Effector memory CD8-positive, alpha-beta T cell (primary cell): ENCODE measurements around the gene PHLDB2.
"Not testable (repeated sequence)": the region's sequence is repeated elsewhere in the genome, so short reads cannot be mapped to it uniquely, and the experiment has no call there.

Source experiments
- ATAC-seq: fragments of 150-1000 bp; cut with Tn5 transposase; replicated peaks from 2 replicates; pipeline ENCODE4 v1.10.0; 2021; ENCODE audit warnings: mild to moderate bottlenecking, moderate library complexity
- DNase-seq, 3 experiments: peaks; one replicate each; pipeline ENCODE4 v3.0.0; 2021
- H3K27ac Mint-ChIP-seq, 2 donors: one replicate each; pipeline ENCODE4 v1.8.0; 2022; ENCODE audit warnings: mild to moderate bottlenecking in 2 of 2, mixed read lengths in 2 of 2, moderate library complexity in 2 of 2
- H3K27me3 Mint-ChIP-seq, 2 donors: one replicate each; pipeline ENCODE4 v1.8.0; 2022; ENCODE audit warnings: mixed read lengths in 2 of 2
- H3K36me3 Mint-ChIP-seq: one replicate; pipeline ENCODE4 v1.8.0; 2022; ENCODE audit warnings: mild to moderate bottlenecking, moderate library complexity, mixed read lengths; ENCODE audit not compliant: insufficient read depth
- H3K4me1 Mint-ChIP-seq, 2 donors: one replicate each; pipeline ENCODE4 v1.8.0; 2022; ENCODE audit warnings: low read depth in 2 of 2, mixed read lengths in 2 of 2
- H3K4me3 Mint-ChIP-seq, 2 donors: one replicate each; pipeline ENCODE4 v1.8.0; 2022; ENCODE audit warnings: mild to moderate bottlenecking in 2 of 2, mixed read lengths in 2 of 2, moderate library complexity in 2 of 2
- H3K9me3 Mint-ChIP-seq, 2 donors: one replicate each; pipeline ENCODE4 v1.8.0; 2022; ENCODE audit warnings: mixed read lengths in 2 of 2
- total RNA-seq, 9 experiments: gene quantifications; one replicate each; lab custom pipeline; 2026; lab: John Stamatoyannopoulos, UW

The PHLDB2 gene
- total RNA-seq, result 1.2 to 57.7 (median 21.7) reads per million in 9 experiments

DNA sequence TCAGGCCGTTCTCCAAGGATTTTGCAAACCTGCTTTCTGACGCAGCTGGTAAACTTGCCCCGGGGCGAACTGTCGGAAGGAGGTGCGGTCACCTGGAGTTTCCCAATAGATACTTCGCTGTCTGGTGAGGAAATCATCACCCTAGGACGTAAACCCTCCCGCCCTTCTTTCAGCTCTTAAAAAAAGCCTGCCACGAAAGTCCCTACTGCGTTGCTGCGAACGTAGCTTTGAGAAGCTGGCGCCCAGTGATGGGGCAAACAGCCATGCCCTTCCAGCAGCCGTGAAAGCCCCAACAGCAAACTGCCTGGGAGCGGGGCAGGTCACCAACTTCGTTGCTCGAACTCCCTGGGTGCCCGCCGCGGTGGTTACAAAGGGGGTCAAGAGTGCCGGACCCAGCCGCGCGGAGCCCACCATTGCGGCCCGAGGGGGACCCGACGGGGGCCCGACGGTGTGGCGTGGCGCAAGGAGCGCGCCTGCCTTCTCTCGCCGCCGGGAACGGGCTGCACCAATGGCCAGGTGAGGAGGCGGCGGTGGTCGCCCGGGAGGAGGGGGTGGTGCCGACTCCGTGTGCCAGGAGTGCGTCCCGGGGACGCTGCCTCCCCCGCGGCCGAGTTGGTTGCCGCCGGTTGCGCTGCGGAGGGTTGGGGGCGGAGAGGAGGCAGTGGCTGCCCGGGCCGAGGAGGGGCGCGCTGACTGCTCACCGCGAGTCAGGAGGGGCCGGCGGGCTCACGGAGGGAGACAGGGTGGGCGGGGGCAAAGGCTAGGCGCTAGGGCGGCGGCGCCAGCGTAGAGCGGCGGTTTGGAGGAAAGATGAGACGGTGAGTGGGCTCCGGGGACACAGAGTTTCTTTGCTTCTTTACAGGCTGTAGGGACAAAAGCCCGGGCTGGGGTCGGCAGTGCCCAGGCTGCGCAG is at the start of gene PHLDB2:
PHLDB2 (plus strand) TSS at position 205 of the 913 bp plus-strand sequence. CDS start 24,813 bp downstream, outside the sequence.
- Mint-ChIP-seq H3K9me3 (no peaks in the 10 kb centered on the region), H3K27me3 (no peaks in the 10 kb centered on the region), H3K4me3 (peak within 1 kb of the TSS; percentile 96 to 99), H3K36me3 (peaks cover 30% of the 10 kb centered on the region), H3K4me1 (peaks cover 26 to 42% of the 10 kb centered on the region in 2 donors), H3K27ac (peak within 1 kb of the TSS; percentile 97 to 98)
- peak; percentile 65 to 70 (median 69) for DNase-seq
- peak; percentile 81 for ATAC-seq

DNA sequence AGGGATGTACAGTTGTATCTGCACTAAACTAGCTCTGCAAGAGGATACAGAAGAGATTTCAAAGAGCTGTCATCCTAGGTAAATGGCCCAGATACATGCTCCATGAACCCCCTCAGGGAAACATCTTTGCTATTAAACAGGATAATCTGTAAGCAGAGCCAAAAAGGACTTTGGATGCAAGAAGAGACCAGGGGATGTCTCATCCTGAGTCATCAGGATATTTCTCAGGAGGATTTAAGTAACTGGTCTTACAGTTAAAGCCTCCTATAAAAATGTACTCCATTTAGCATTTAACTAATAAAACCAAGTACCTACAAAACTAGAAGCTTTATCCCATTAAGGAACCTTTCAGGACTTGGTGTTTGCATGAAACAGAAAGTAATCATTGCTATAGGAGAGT is 48.2 kb upstream of the PHLDB2 start:
- ATAC-seq (no peak), DNase-seq (no peak)
- no peak overlapping the region for H3K4me3 Mint-ChIP-seq
- no peaks in the 10 kb centered on the region for H3K4me1 Mint-ChIP-seq
- H3K9me3 Mint-ChIP-seq, result no peaks in the 10 kb centered on the region
- no peak overlapping the region for H3K27ac Mint-ChIP-seq
- no peaks in the 10 kb centered on the region for H3K27me3 Mint-ChIP-seq
- no peaks in the 10 kb centered on the region for H3K36me3 Mint-ChIP-seq

DNA sequence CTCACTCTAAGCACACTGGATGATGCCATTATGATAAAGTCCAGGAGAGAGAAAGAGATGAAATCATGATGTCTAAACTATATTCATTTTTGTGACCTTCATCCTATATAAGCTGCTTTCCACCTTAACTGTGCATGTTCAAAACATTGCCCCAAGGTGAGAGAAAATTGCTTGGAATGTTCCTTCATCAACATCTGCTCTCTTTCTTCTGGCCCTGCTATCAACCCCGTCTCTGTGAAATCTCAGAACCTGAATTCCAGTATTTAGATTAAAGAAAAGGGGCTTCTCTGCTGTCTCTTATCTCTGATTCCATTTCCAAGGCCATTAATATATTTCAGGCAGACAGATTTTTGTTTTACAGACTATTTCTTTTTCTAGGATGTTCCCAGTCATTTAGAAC is 47.3 kb upstream of the PHLDB2 start:
- Mint-ChIP-seq H3K36me3 (no peaks in the 10 kb centered on the region), H3K4me3 (no peak overlapping the region), H3K9me3 (no peaks in the 10 kb centered on the region), H3K4me1 (no peaks in the 10 kb centered on the region), H3K27ac (no peak overlapping the region), H3K27me3 (no peaks in the 10 kb centered on the region)
- ATAC-seq (no peak), DNase-seq (no peak)

DNA sequence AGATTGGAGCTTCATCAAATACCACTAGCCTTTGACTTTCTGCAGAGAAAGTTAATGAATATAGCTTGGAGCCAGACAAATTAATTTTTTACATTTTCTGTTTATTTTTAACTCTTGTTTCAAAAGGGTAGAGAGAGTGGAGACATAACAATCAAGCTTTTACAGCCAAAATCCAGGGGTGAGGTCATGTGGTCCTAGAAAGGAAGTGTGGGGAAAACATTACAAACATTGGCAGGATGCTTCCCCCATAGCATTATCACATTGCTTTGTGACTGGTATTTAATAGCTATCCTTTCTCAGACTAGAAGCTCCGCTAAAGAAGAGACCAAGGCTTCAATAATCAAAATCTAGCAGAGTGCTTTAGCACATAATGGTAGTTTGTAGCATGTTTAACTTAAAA is 46.4 kb upstream of the PHLDB2 start:
- Mint-ChIP-seq H3K9me3 (no peaks in the 10 kb centered on the region), H3K27ac (no peak overlapping the region), H3K4me3 (no peak overlapping the region), H3K27me3 (no peaks in the 10 kb centered on the region), H3K4me1 (no peaks in the 10 kb centered on the region), H3K36me3 (no peaks in the 10 kb centered on the region)
- no peak for ATAC-seq
- DNase-seq, result no peak

DNA sequence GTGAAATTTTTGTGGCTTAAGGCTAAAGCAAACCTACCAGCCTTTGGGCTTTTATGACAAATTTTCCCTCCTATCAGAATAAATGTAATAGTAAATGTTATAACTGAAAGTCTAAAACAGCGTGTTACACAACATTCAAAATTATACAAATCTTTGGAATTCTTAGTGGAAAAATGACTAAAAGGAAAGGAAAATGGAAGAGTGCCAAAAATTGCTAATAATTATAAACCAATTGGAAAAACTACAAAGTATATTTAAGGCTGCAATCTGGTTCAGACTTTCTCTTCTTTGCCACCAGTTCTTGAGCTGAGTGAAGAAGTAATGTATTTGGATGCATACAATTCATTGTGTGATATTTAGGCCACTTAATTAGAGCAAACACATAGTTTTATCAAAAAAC is 45.6 kb upstream of the PHLDB2 start:
- Mint-ChIP-seq H3K4me1 (no peaks in the 10 kb centered on the region), H3K27ac (no peak overlapping the region), H3K4me3 (no peak overlapping the region), H3K27me3 (no peaks in the 10 kb centered on the region), H3K9me3 (no peaks in the 10 kb centered on the region), H3K36me3 (no peaks in the 10 kb centered on the region)
- ATAC-seq (no peak), DNase-seq (no peak)

DNA sequence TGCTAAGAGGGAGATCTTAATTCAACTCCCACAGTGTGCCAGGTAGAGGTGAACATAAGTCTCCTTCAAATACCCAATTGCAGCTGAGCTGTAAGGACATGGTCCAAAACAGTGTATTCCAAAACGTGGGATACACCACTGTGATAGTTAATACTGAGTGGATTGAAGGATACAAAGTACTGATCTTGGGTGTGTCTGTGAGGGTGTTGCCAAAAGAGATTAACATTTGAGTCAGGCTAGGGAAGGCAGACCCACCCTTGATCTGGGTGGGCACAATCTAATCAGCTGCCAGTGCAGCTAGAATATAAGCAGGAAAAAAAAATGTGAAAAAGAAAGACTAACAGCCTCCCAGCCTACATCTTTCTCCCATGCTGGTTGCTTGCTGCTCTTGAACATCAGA is 45.1 kb upstream of the PHLDB2 start:
- no peak overlapping the region for H3K4me3 Mint-ChIP-seq
- no peak for DNase-seq
- H3K4me1 Mint-ChIP-seq, result no peaks in the 10 kb centered on the region
- H3K27me3 Mint-ChIP-seq, result no peaks in the 10 kb centered on the region
- H3K36me3 Mint-ChIP-seq, result no peaks in the 10 kb centered on the region
- no peak for ATAC-seq
- H3K27ac Mint-ChIP-seq, result no peak overlapping the region
- H3K9me3 Mint-ChIP-seq, result no peaks in the 10 kb centered on the region

DNA sequence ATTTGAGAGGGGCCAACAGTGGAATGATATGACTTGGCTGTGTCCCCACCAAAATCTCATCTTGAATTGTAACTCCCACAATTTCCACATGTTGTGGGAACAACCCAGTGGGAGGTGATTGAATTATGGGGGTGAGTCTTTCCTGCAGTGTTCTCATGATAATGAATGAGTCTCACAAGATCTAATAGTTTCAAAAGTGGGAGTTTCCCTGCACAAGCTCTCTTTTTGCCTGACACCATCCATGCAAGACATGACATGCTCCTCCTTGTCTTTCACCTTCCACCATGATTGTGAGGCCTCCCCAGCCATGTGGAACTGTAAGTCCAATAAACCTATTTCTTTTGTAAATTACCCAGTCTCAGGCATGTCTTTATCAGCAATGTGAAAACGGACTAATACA is 42.3 kb upstream of the PHLDB2 start:
- not testable (repeated sequence) for H3K4me1 Mint-ChIP-seq, ATAC-seq, H3K27me3 Mint-ChIP-seq, H3K27ac Mint-ChIP-seq, H3K36me3 Mint-ChIP-seq, H3K9me3 Mint-ChIP-seq, H3K4me3 Mint-ChIP-seq, DNase-seq

DNA sequence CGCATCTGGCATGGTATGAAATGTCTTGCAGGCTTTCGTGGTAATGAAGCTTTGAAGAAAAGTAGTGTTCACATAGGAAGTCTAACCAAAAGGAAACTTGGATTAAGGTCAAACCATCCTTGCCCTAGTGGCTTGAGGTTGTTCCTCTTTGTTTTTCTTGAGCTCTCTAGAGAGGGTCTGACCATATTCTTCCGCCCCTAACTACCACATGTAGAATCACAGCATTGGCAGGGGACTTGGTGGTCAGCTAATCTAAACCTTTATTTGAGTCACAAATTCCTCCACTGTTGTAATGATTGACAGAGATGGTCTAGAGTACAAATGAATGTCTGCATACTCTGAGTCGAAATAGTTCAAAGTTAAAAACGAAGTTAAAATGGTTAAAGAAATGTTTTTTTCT is 39.1 kb upstream of the PHLDB2 start:
- ATAC-seq (no peak), DNase-seq (no peak)
- no peak overlapping the region for H3K4me3 Mint-ChIP-seq
- no peaks in the 10 kb centered on the region for H3K9me3 Mint-ChIP-seq
- H3K27me3 Mint-ChIP-seq, result no peaks in the 10 kb centered on the region
- no peaks in the 10 kb centered on the region for H3K4me1 Mint-ChIP-seq
- H3K36me3 Mint-ChIP-seq, result no peaks in the 10 kb centered on the region
- no peak overlapping the region for H3K27ac Mint-ChIP-seq

DNA sequence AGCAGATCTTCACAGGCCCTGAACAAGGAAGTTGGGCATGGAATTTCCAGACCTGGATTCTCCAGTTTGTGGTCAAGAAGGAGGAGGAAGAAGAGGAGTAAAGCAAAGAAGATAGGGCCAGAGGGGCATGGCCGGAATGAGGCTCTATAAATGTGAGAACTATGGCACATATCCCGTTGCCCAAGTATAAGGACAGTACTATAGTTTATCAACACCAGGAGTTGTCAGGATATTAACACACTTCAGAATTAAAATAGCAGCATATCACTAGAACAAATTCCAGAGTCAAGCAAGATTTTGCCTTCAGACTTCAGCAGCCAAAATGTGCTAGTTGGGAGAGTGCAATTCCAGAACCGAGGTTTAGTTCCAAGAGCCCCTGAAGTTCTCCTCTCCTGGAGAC is 38.4 kb upstream of the PHLDB2 start:
- no peaks in the 10 kb centered on the region for H3K36me3 Mint-ChIP-seq
- H3K27me3 Mint-ChIP-seq, result no peaks in the 10 kb centered on the region

DNA sequence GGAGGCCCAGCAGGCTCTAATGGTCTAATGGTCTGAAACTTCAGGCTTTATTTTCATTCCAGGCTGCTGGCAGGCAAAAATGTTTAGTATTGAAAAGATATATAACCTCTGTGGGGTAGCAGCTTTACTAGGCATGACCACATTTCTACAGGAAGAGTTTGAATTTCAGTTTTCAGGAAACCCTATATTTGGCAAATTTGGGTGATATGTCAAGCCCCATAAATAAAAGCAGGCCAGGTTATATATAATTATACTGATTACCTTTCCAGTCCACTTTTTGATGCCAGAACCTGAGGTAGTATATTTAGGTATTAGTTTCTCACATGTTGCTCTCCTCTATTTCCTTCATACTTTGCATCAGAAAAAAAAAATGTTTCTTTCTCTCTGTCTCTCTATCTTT is 37.2 kb upstream of the PHLDB2 start:
- ATAC-seq, result no peak
- DNase-seq, result no peak
- Mint-ChIP-seq H3K27me3 (no peaks in the 10 kb centered on the region), H3K9me3 (no peaks in the 10 kb centered on the region), H3K4me1 (peaks cover 0 to 3% of the 10 kb centered on the region in 2 donors), H3K4me3 (no peak overlapping the region), H3K36me3 (no peaks in the 10 kb centered on the region), H3K27ac (no peak overlapping the region)

More for the DNA sequence above, 38.4 kb upstream of the PHLDB2 start:
- DNase-seq (no peak), ATAC-seq (no peak)
- Mint-ChIP-seq H3K4me1 (no peaks in the 10 kb centered on the region), H3K4me3 (no peak overlapping the region), H3K9me3 (no peaks in the 10 kb centered on the region), H3K27ac (no peak overlapping the region)

DNA sequence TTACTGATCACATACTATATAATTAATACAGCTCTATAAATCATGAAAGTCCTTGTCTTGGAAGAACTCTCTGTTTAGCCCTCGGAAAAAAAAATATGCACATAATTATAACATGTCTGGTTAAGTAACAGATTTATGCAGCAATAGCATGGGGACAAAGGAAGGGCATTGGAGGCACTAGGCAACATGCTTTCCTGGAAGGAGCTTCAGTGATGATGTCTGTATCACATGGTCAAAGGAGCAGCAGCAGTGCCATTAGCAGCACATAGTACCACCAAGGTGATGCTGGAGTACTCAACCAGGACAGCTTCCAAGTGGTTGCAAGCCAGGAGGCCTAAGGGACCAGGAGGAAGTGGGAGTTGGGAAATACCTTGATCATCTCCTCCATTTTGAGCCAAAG is 36.3 kb upstream of the PHLDB2 start:
- no peak for DNase-seq
- Mint-ChIP-seq H3K4me3 (no peak overlapping the region), H3K9me3 (no peaks in the 10 kb centered on the region), H3K27me3 (no peaks in the 10 kb centered on the region), H3K27ac (no peak overlapping the region), H3K36me3 (no peaks in the 10 kb centered on the region), H3K4me1 (peaks cover 0 to 6% of the 10 kb centered on the region in 2 donors)
- no peak for ATAC-seq

DNA sequence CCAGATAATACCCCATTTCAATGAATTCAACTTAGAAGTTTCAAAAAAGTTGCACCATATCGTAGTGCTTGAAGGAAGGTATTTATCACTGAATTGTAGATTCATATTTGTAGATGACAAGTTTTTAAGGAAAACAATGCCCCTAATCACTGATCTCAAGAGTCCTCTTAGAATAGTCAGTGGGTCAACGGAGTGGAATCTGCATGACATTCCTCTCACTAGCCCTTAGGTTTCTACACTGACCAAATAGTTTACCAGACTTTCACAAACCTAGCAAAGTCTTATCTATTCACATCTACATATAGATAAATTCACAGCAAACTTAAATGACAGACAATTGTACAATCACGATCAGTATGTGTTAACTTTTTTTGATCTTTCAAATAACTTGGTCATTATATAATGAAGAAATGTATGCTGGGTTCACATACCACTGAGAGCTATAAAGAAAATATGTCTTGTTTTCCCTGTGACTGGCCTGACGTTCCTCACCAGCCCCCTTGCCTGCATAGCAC is 35.7 kb upstream of the PHLDB2 start:
- Mint-ChIP-seq H3K27ac (no peak overlapping the region), H3K36me3 (no peaks in the 10 kb centered on the region), H3K4me1 (peaks cover 0 to 6% of the 10 kb centered on the region in 2 donors), H3K27me3 (no peaks in the 10 kb centered on the region), H3K4me3 (no peak overlapping the region), H3K9me3 (no peaks in the 10 kb centered on the region)
- DNase-seq (no peak), ATAC-seq (no peak)

DNA sequence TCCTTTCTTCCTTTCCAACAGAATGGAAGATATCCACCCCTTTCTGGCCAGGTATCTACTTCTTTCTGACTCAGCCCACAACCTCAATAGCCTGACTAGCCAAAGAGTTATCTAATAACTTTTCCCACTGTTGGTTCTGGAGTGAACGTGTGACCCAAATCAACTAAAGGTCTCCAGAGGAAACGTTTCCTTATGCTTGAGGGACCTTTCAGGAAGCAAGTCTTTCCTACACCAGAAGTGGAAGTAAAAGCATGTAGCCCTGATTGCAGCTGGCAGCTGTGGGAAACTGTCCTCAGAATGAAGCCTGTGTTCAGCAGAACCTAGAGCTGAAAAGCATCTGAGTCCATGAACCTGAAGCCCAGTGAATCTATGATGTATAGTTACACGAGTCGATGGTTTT is 34.7 kb upstream of the PHLDB2 start:
- no peaks in the 10 kb centered on the region for H3K36me3 Mint-ChIP-seq
- ATAC-seq, result no peak

DNA sequence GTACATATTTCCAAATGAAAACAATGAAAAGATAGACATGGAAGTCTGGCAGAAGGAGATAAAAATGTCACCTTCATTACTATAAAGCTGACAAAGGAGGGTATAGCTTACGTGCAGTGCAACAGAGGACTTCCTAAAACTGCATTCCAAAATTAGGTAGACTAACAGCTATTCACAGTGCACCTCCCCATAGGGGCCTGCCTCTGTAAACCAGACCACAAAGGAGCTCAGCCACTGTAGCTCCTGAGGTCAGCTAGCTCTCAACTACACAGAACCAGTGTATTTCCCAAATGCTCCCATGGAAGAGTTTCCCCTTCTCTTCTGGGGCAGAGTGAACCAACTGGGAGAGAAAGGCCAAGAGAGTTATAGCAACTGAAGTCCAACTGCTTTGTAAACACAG is 31.2 kb upstream of the PHLDB2 start:
- Mint-ChIP-seq H3K4me3 (no peak overlapping the region), H3K27ac (no peak overlapping the region), H3K4me1 (peaks cover 7 to 11% of the 10 kb centered on the region in 2 donors), H3K27me3 (no peaks in the 10 kb centered on the region), H3K9me3 (no peaks in the 10 kb centered on the region), H3K36me3 (no peaks in the 10 kb centered on the region)
- ATAC-seq (no peak), DNase-seq (no peak)

More for the DNA sequence above, 34.7 kb upstream of the PHLDB2 start:
- H3K4me1 Mint-ChIP-seq, result peaks cover 0 to 6% of the 10 kb centered on the region in 2 donors
- H3K27ac Mint-ChIP-seq, result no peak overlapping the region
- H3K9me3 Mint-ChIP-seq, result no peaks in the 10 kb centered on the region
- H3K27me3 Mint-ChIP-seq, result no peaks in the 10 kb centered on the region
- DNase-seq, result no peak
- no peak overlapping the region for H3K4me3 Mint-ChIP-seq
